ENCODE measurements around the gene CACNG6. TPM values are rescaled to one million over a fixed set of nuclear protein-coding genes. Genes with fewer than 3 reads are reported as not detected.
"Not testable (repeated sequence)": the region's sequence is repeated elsewhere in the genome, so short reads cannot be mapped to it uniquely, and the experiment has no call there.

Gene CACNG6
- total RNA-seq, 1 experiment from 2014 or later: not detected

DNA sequence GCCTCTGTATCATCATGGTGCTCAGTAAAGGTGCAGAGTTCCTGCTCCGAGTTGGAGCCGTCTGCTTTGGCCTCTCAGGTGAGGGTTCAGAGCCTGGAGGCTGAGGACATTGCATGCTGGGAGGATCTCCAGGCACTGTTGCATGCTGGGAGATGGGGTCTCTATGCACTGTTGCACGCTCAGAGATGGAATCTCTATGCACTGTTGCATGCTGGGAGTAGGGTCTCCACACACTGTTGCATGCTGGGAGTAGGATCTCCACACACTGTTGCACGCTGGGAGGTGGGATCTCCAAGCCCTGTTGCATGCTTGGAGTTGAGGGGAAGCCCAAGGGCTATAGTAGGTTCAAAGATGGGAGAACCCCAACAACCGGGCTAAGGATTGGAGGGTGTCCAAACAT lies 8.3 kb downstream of the CACNG6 start:
- no peak for DNase-seq (ENCODE audit: low read depth)

DNA sequence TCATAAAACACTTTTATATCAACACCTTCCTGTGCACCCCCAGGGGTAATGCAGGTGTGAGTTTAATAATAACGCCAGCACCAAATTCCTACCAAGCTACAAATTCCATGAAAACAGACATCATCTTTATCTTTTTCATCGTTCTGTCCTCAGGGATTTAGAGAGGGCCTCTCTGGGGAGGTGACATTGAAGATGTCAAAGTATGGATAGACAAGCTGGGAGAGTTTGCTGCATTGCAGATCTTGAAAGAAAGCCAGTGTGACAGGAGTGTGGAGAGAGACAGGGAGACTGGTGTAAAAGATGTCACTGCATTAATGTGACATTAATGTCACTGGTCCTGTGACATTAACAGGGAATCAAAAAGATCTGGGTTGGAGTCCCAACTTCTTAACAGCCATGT lies 10.1 kb downstream of the CACNG6 start:
- DNase-seq (ENCODE audit: low read depth): no peak

DNA sequence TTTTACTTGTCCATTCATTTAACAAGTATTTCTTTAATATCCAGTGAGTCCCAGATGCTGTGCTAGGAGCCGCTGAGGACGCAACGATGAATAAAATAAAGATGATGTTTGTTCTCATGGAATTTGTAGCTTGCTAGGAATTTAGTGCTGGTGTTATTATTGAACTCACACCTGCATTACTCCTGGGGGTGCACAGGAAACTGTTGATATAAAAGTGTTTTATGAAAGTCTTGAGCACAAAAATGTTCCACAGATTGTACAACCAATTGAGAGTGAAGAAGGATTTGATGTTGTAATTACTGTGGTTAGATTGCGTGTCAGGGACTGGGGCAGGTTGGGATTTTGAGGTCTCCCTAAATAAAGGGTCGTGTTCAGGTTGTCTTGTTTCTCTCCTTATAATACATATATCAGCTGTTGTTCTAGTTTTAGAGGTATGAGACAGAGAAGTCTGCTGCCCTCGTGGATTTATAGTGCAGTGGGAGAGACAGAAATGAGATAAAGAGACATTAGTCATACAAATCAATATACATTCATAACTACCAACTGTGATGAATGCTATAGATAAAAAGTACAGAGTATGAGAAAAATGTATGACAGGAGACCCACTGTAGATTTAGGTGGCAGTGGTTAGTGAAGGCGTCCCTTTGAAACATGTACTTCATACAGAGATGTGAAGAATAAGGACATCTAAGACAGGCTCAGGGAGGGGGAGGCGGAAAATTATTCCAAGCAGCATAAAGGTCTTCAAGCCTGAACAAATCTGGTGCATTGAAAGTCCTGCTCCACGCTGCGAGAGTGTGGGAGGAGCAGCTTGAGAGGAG lies 11.3 kb downstream of the CACNG6 start:
- DNase-seq (ENCODE audit: low read depth): no peak

DNA sequence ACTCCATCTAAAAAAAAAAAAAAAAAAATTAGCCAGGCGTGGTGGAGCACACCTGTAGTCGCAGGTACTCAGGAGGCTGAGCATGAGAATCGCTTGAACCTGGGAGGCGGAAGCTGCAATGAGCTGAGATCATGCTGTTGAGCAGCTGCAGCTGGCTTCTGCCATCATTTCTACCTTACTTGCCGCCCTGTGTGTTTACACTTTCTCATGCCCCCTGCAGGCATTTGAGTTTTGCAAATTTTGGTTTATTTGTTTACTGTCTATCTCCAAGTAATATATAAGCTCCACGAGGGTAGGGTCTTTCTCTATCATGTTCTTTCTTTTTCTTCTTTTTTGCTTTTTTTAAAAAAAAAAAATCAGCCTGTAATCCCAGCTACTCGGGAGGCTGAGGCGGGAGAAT lies 18.0 kb downstream of the CACNG6 start:
- DNase-seq (ENCODE audit: low read depth): no peak

DNA sequence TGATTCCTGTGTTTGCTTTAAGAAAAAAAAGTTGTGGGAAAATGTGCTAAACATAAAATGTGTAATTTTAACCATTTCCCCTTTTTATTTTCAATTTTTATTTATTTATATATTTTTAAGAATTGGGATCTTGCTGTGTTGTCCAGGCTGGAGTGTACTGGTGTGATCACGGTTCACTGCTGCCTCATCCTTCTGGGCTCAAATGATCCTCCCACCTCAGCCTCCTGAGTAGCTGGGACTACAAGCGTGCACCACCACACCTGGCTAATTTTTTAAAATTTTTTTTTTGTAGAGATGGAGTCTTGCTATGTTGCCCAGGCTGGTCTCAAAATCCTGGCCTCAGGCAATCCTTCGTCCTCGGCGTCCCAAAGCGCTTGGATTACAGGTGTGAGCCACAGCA lies 19.0 kb downstream of the CACNG6 start:
- no peak for DNase-seq (ENCODE audit: low read depth)

DNA sequence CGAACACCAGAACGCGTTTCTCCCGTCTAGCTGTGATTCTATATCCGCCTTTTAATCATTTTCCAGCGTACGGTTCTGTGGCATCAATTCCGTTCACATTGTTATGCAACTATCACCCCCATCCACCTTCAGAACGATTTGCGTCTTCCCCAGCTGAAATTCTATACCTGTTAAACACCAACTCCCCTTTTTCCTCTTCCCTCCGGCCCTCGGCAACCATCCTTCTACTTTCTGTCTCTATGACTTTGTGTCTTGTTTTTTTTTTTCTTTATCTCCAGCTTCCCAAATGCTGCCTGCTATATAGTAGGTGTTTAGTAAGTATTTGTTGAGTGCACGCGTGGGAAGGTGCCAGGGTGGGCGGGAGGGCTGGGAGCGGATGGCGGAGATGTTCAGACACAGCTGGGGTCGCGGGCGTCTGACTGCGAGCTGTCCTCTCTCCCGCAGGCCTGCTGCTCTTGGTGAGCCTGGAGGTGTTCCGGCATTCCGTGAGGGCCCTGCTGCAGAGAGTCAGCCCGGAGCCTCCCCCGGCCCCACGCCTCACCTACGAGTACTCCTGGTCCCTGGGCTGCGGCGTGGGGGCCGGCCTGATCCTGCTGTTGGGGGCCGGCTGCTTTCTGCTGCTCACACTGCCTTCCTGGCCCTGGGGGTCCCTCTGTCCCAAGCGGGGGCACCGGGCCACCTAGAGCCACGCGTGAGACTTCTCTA lies 20.2 kb downstream of the CACNG6 start:
- DNase-seq (ENCODE audit: low read depth): no peak

DNA sequence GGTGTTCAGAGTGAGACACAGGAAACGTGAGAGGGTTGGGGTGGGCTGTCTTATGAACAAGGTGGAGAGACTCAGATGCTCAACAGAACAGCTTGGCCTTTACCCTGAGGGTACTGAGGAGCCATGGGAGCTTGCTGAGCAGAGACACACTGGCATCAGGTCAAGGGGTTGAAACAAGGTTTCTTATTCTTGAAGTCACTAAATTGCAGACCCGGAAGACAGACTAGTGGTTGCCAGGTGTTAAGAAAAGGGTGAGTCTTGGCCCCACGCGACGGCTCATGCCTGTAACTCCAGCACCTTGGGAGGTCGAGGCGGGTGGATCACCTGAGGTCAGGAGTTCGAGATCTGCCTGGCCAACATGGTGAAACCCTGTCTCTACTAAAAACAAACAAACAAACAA lies 22.4 kb downstream of the CACNG6 start:
- no peak for DNase-seq (ENCODE audit: low read depth)

DNA sequence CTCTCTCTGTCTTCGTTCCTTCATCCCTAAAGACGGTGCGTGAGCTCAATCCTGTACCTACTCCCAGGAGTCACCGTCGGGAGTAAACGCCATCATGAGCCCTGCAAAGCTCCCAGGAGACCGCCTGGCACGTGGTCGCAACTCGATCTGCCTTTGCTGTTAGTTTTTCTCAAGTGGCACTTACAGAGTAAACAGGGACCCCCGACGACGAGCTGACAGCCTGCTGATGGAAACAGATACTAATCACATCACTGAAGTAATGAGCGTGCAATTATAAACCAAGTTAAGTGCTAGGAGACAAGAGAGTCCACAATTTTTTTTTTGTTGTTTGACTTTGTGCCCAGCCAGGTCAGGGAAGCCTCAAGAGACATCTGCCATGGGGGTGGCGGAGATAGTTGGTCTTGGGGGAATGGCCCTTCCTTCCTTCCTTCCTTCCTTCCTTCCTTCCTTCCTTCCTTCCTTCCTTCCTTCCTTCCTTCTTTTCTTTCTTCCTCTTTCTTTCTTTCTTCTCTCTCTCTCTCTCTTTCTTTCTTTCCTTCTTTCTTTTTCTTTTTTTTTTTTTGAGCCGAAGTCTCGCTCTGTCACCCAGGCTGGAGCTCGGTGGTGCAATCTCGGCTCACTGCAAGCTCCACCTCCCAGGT lies 23.6 kb downstream of the CACNG6 start:
- no peak for DNase-seq (ENCODE audit: low read depth)

DNA sequence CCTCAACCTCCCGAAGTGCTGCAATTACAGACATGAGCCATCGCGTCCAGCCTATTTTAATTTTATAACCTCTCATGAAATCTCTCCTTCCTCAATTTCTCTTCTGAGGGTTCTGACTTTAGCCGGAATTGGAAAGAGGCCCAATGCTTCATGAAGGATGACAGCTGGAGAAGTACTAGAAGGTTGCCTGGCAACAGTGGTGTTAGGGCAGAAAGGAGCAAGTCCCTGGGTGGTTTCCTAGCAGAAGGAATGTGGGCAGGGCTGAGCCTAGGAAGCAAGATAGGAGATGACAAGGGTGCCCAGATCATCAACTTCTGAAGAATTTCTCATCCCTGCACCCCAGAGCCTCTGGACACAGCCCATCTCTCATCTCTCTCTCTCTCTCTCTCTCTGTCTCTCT lies 25.8 kb downstream of the CACNG6 start:
- peak; percentile 54 for DNase-seq (ENCODE audit: low read depth)

DNA sequence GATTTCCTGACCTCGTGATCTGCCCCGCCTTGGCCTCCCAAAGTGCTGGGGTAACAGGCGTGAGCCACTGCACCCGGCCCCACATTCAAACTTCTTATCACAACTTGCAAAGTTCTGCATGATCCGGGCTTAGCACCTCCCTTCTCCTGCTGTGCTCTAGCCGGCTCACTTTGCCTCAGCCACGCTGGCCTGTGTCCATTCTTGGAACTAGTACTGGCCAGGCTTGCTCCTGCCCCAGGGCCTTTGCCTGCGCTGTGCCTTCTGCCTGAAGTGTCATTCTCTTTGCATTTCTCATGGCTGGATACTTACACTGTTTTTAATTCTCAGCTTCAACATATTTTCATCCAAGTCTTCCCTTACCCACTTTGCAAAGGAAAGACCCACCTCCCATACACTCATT lies 29.9 kb downstream of the CACNG6 start:
- no peak for DNase-seq (ENCODE audit: low read depth)

DNA sequence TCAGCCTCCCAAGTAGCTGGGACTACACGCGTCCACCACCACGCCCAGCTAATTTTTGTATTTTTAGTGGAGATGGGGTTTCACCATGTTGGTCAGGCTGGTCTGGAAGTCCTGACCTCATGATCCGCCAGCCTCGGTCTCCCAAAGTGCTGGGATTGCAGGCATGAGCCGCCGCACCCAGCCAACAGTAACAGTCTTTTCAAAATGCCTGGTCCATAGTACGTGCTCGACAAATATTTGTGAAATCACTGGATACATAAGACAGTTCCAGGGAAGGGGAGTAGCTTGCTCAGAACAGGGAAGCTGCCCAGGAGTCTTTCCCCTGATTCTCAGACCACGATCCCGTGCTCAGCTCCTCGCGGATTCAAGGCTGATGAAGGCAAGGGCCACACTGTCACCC lies 30.5 kb downstream of the CACNG6 start:
- DNase-seq (ENCODE audit: low read depth): no peak

DNA sequence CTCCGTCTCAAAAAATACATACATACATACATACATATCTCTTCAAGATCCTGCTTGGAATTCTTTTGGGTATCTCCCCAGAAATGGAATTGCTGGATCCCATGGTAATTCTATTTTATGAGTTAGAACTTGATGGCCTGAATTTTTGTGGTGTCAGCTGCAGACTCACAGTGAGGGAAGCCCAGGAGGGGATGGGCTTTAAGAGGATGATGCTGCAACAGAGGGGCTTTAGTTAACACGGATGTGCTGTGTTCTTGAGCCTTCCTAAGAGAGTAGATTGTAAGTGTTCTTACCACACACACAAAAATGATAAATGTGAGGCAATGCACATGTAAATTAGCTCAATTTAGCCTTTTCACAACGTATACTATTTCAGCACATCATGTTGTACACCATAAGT lies 31.8 kb downstream of the CACNG6 start:
- DNase-seq (ENCODE audit: low read depth): no peak

DNA sequence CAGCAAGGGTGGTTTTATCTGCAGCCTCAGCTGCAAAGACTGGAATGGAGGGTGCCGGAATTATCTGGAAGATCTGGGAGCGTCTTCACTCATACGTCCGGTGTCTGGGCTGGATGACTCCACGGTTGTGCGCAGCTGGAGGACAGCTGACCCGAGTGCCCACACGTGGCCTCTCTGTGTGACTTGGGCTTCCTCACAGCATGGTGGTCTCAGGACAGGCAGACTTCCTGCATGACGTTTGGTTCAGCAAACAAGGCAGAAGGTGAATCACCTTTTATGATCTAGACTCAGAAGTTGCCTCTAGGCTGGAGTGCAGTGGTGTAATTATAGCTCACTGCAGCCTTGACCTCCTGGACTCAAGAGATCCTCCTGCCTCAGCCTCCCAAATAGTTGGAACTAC lies 33.2 kb downstream of the CACNG6 start:
- peak; percentile 68 for DNase-seq (ENCODE audit: low read depth)

DNA sequence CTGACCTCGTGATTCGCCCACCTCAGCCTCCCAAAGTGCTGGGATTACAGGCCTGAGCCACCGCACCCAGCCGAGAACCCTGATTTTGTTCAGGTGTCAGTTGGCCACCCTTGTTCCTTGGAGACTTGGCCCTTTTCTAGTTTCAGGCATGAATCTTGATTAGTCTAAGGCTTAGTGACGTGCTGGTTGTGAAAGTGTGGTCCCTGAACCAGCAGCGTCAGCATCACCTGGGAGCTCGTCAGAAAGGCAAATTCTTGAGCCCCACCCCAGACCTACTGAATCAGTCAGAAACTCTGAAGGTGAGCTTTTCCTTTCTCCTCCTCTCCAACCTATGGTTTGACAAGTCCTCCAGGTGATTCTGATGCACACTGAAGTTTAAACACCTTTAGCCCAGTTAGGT lies 35.2 kb downstream of the CACNG6 start:
- DNase-seq (ENCODE audit: low read depth): no peak

DNA sequence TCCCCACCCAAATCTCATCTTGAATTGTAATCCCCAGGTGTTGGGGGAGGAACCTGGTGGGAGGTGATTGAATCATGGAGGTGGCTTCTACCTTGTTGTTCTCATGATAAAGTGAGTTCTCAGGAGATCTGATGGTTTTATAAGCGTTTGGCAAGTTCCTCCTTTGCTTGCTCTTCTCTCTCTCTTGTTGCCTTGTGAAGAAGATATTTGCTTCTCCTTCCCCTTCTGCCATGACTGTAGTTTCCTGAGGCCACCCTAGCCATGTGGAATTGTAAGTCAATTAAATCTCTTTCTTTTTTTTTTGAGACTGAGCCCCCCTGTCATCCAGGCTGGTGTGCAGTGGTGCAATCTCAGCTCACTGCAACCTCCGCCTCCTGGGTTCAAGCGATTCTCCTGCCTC lies 37.9 kb downstream of the CACNG6 start:
- no peak for DNase-seq (ENCODE audit: low read depth)

DNA sequence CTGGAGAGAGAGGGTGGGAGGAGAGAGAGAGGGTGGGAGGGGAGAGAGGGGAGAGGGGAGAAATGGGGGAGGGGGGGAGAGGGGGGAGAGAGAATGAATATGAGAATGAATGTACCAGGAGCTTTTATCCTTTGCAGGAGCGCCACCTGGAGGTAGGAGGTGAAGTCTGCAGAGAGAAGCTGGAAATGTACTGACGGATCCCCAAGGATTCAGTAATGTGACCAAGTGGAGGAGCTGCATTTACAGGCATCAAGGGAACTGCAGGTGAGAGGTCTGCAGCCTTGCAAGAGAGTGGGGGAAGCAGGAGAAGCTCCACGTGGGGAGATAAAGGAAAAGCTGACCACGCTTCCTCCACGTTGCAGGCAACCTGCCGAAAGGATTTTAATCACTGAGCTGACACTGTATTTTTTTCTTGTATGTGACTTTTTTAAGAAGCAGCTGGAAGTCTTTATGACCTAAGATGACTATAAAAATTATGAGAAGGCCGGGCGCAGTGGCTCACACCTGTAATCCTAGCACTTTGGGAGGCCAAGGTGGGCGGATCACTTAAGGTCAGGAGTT lies 38.6 kb downstream of the CACNG6 start:
- DNase-seq (ENCODE audit: low read depth): peak; percentile 74

DNA sequence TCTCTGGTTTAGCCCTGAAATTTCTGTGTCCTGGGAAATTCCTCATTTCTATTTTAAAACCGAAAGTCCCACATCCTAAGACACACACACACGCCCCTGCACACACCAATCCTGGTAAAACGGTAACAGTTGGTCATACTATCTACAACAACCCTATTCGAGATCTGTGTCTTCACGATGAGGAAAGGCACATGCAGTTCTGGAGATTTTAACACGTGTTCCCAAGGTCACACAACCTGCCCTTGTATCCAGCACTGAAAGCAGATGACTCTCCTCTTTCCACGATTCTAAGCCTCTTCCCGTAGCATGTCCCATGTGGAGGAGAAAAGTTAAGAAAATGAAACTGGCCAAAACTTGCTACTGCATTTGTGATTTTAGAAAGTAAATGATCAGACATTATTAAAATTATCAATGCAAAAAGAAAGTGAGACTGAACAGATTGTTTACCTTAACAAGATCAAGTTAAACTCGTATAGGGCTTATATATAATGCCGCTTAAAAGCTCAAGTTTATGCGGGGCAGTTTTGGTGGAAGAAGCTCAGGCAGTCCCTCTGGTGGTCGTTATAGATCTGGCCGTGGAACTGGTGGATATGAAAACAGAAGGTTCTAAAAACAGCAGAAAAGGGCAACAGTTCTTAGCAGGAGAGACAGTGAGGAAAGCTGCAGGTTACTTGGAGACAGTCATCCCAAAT lies 39.6 kb downstream of the CACNG6 start:
- DNase-seq (ENCODE audit: low read depth): peak; percentile 69

DNA sequence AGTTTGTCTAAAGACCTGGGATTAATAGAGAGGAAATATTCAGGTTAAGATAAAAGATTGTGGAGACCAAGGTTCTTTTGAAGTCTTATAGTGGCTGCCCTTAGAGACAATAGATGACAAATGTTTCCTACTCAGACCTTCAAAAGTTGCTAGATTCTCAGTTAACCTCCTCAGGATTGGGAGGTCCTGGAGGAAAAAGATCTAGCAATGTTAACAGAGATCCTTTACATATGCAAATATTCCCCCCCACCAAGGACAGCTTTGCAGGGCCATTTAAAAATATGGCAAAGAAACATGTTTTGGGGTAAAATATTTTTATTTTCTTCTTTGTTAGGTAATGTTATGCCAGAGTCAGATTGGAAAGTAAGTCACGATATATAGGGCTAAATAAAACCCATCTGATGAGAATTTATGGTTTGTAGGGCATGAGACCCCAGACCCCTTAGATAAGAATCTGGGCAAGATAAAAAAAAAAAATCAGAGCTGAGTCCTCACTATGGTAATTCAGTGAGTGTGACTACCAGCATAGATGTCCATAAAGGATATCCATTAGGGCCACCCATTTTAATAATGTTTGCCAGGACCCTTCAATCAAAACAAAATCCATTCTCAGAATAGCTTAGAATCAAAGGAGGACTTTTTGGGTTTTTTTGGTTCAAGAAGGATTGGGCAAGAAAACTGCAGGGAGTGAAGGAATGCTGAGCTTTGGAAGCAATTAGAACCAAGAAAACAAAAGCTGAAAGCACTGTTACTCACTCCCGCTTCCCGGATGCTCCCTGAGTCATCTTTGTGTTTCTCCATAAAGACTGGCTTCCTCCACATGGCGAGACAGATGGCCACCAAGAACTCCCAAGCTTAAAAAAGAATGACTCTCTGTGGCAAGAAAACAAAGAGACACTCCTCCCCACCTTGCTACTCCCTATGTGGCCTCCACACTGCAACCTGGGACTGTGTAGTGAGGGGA lies 44.1 kb downstream of the CACNG6 start:
- peak; percentile 88 for DNase-seq (ENCODE audit: low read depth)

DNA sequence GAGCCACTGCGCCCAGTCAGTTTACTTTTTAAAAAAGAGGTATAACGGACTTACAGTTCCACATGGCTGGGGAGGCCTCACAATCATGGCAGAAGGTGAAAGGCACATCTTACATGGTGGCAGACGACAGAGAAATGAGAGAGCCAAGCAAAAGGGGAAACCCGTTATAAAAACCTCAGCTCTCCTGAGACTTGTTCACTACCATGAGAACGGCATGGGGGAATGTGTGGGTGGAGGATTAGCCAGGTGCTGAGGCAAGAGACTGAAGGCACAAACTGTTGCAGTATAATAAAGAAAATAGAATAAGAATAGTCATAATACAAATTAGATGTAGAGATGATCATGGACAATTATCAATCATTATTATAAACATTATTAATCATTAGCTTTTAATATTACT lies 45.1 kb downstream of the CACNG6 start:
- DNase-seq (ENCODE audit: low read depth): not testable (repeated sequence)

DNA sequence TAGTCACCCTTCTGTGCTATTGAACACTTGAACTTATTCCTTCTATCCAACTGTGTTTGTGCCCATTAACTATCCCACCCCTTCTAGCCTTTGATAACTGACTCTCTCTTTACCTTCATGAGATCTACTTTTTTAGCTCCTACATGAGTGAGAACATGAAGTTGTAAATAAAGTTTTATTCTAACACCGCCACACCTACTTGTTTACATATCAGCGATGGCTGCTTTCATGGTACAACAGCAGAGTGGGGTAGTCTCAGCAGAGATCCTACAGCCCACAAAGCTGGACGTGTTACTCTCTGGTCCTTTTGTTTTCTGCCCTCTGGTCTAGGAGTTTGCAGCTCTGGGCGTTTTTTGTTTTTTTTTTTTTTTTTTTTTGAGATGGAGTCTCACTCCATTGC lies 48.6 kb downstream of the CACNG6 start:
- DNase-seq (ENCODE audit: low read depth): no peak

Measured in HT1080 (cell line).